GM19035 (cell line): ENCODE results near the gene MSH5.

Source experiments
- ATAC-seq: cut with Tn5 transposase; IDR thresholded peaks from one replicate; pipeline ENCODE4 v1.9.1; 2021; ENCODE audit not compliant: unreplicated experiment

Gene MSH5

GRCh38 chr6:31712296-31712695 is 27.5 kb upstream of the MSH5 start:
- no peak for ATAC-seq

GRCh38 chr6:31713465-31713864 is 26.3 kb upstream of the MSH5 start:
- no peak for ATAC-seq

GRCh38 chr6:31713991-31714684 is 25.7 kb upstream of the MSH5 start:
- ATAC-seq = no peak

GRCh38 chr6:31715022-31715958 is 24.5 kb upstream of the MSH5 start, which contains the start of gene LY6G6D:
LY6G6D (plus strand) TSS chr6:31715348; CDS start chr6:31715356, 8 bp downstream.
- no peak for ATAC-seq

GRCh38 chr6:31717499-31718222 is 22.1 kb upstream of the MSH5 start:
- ATAC-seq = no peak

GRCh38 chr6:31718265-31718664 is 21.5 kb upstream of the MSH5 start:
- ATAC-seq = no peak

- no peak for ATAC-seq
These were observed 20.8 kb upstream of the MSH5 start for GRCh38 chr6:31719001-31719400.

- no peak for ATAC-seq
These were observed 19.5 kb upstream of the MSH5 start for GRCh38 chr6:31720196-31720770.

- ATAC-seq = no peak
These were observed 18.3 kb upstream of the MSH5 start, which contains the start of gene LY6G6C for GRCh38 chr6:31721351-31722020. LY6G6C (minus strand) TSS chr6:31721746; CDS start chr6:31721679, 67 bp downstream.

- no peak for ATAC-seq
These were observed 17.6 kb upstream of the MSH5 start for GRCh38 chr6:31722173-31722572.

- no peak for ATAC-seq
These were observed 16.4 kb upstream of the MSH5 start, which contains the start of gene MPIG6B for GRCh38 chr6:31723245-31723979. MPIG6B (plus strand) TSS chr6:31723373; CDS start chr6:31723384, 11 bp downstream.

GRCh38 chr6:31723980-31724691 is 15.7 kb upstream of the MSH5 start:
- no peak for ATAC-seq

GRCh38 chr6:31725502-31726350 is 14.1 kb upstream of the MSH5 start:
- no peak for ATAC-seq

- no peak for ATAC-seq
These were observed 12.6 kb upstream of the MSH5 start for GRCh38 chr6:31727034-31727716.

- ATAC-seq = no peak
These were observed 11.8 kb upstream of the MSH5 start for GRCh38 chr6:31727717-31728671.

- ATAC-seq = no peak
These were observed 10.9 kb upstream of the MSH5 start, which contains the start of gene DDAH2 for GRCh38 chr6:31728767-31729514. DDAH2 (minus strand) TSS chr6:31729299; CDS start chr6:31729161, 138 bp downstream.
